Hematopoietic multipotent progenitor cell treated with erythropoietin and hydrocortisone succinate and interleukin-3 and kit ligand, for 4 days (in vitro differentiated cells): ENCODE results near the gene SSH2.

Source experiments
- DNase-seq: peaks from one replicate; pipeline ENCODE4 v3.0.0-alpha.2; 2015

SSH2 gene

GRCh38 chr17:29597361-29598172, 332.5 kb downstream of the SSH2 start:
- no peak for DNase-seq

- no peak for DNase-seq
Observed at GRCh38 chr17:29596811-29597210, 333.2 kb downstream of the SSH2 start.

GRCh38 chr17:29595943-29596774, 333.9 kb downstream of the SSH2 start:
- no peak for DNase-seq

- no peak for DNase-seq
Observed at GRCh38 chr17:29595107-29595942, 334.7 kb downstream of the SSH2 start.

GRCh38 chr17:29594519-29595090, 335.4 kb downstream of the SSH2 start:
- DNase-seq = no peak

GRCh38 chr17:29593591-29594518, 336.2 kb downstream of the SSH2 start:
- DNase-seq = peak; percentile 70

GRCh38 chr17:29592850-29593551, 337.0 kb downstream of the SSH2 start, which contains the start of gene ANKRD13B:
ANKRD13B (plus strand) TSS chr17:29593132; CDS start chr17:29593622, 490 bp downstream.
- DNase-seq = peak; percentile 71

GRCh38 chr17:29591737-29592608, 338.1 kb downstream of the SSH2 start:
- DNase-seq = peak; percentile 92

- peak; percentile 72 for DNase-seq
Observed at GRCh38 chr17:29591146-29591736, 338.8 kb downstream of the SSH2 start.

GRCh38 chr17:29590411-29591145, 339.4 kb downstream of the SSH2 start:
- peak; percentile 40 for DNase-seq

GRCh38 chr17:29589524-29590410, 340.3 kb downstream of the SSH2 start, which contains the start of gene GIT1:
GIT1 (minus strand) TSS chr17:29589648; CDS start chr17:29589378, 270 bp downstream.
- DNase-seq = peak; percentile 95

- DNase-seq = peak; percentile 55
Observed at GRCh38 chr17:29588562-29589411, 341.2 kb downstream of the SSH2 start.

- DNase-seq = peak; percentile 24
Observed at GRCh38 chr17:29588017-29588561, 341.9 kb downstream of the SSH2 start.

- DNase-seq = no peak
Observed at GRCh38 chr17:29587591-29587990, 342.4 kb downstream of the SSH2 start.

- DNase-seq = peak; percentile 26
Observed at GRCh38 chr17:29586676-29587469, 343.2 kb downstream of the SSH2 start.
